ENCODE results near the gene TMEM253. TPM values are rescaled to one million over a fixed set of nuclear protein-coding genes. Genes with fewer than 3 reads are reported as not detected.

Gene TMEM253
- total RNA-seq: 1.3 to 1.9 TPM (median 1.6 TPM) in 3 replicates

GRCh38 chr14:21100931-21101330 lies at the start of gene TMEM253:
TMEM253 (plus strand) TSS chr14:21101066; CDS start chr14:21101344, 278 bp downstream.
- Mint-ChIP-seq H3K27ac (peak within 1 kb of the TSS; percentile 77), H3K36me3 (no peaks in the 10 kb centered on the region), H3K9me3 (no peaks in the 10 kb centered on the region), H3K4me1 (peaks cover 49% of the 10 kb centered on the region), H3K4me3 (peak within 1 kb of the TSS; percentile 71), H3K27me3 (ENCODE audit: low read depth) (no peaks in the 10 kb centered on the region)
- no peak for DNase-seq (ENCODE audit: low spot score in 2 of 2, unreplicated experiment in 2 of 2)
- TF ChIP-seq, protein P1, sequence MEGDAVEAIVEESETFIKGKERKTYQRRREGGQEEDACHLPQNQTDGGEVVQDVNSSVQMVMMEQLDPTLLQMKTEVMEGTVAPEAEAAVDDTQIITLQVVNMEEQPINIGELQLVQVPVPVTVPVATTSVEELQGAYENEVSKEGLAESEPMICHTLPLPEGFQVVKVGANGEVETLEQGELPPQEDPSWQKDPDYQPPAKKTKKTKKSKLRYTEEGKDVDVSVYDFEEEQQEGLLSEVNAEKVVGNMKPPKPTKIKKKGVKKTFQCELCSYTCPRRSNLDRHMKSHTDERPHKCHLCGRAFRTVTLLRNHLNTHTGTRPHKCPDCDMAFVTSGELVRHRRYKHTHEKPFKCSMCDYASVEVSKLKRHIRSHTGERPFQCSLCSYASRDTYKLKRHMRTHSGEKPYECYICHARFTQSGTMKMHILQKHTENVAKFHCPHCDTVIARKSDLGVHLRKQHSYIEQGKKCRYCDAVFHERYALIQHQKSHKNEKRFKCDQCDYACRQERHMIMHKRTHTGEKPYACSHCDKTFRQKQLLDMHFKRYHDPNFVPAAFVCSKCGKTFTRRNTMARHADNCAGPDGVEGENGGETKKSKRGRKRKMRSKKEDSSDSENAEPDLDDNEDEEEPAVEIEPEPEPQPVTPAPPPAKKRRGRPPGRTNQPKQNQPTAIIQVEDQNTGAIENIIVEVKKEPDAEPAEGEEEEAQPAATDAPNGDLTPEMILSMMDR (IDR thresholded peaks at IDR 0.05; ENCODE audit: unreplicated experiment): no peak

DNA sequence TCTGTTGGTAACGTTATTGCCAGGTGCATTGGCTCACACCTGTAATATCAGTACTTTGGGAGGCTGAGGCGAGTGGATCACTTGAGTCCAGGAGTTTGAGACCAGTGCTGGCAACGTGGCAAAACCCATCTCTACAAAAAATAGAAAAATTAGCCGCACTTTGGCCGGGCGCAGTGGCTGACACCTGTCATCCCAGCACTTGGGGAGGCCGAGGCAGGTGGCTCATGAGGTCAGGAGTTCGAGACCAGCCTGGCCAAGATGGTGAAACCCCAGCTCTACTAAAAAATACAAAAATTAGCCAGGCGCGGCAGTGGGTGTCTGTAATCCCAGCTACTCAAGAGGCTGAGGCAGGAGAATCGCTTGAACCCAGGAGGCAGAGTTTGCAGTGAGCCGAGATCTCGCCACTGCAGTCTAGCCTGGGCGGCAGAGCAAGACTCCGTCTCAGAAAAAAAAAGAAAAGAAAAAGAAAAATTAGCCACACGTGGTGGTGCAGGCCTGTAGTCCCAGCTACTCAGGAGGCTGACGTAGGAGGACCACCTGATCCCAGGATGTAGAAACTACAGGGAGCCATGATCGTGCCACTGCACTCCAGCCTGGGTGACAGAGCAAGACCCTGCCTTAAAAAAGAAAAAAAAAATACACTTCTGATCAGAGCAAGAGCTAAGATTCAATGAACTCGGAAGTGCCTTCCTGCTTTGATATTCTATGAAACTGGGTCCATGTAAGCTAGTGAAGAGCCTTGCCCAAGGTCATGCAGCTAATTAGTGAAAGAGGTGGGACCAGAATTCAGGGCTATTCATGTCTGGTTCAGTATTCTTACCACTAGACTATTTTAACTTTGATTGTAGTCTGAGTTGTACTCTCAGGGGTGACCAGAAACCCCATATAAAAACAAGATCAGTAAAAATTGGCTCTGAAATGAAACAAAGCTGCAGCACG lies 47.4 kb upstream of the TMEM253 start:
- Mint-ChIP-seq H3K9me3 (no peaks in the 10 kb centered on the region), H3K27me3 (ENCODE audit: low read depth) (no peaks in the 10 kb centered on the region), H3K4me3 (no peak overlapping the region), H3K4me1 (peaks cover 11% of the 10 kb centered on the region), H3K36me3 (no peaks in the 10 kb centered on the region), H3K27ac (no peak overlapping the region)
- no peak for DNase-seq (ENCODE audit: low spot score in 2 of 2, unreplicated experiment in 2 of 2)
- TF ChIP-seq, protein P1 (IDR thresholded peaks at IDR 0.05; ENCODE audit: unreplicated experiment): no peak

DNA sequence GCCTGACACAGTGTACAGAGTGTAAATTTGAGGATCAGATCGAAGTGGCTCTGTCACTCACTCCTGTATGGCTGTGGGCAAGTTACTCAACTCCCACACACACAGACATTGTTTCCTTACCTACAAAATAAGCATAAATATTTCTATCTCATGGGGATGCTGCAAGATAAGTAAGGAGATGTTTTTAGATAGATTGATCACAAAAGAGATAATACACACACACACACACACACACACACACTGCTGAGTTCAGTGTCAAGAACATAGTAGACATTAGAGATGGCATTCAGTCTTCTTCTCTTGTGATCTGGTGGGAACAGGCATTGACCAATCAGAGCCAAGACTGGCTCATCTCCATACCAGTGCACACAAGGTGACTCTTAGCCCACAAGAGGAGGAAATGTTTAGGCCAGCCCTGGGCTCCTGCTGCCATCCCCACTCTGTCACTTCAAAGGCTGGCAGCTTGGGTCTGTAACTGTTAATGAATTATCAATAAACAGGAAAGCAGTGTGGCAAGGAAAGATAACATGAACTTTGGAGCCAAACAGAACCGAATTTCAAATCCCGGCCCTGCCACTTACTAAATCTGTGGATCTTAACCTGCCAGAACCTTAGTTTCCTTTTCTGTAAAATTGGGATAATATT lies 46.6 kb upstream of the TMEM253 start:
- no peak for DNase-seq (ENCODE audit: low spot score in 2 of 2, unreplicated experiment in 2 of 2)
- Mint-ChIP-seq H3K9me3 (no peaks in the 10 kb centered on the region), H3K27me3 (ENCODE audit: low read depth) (no peaks in the 10 kb centered on the region), H3K4me1 (peaks cover 12% of the 10 kb centered on the region), H3K36me3 (no peaks in the 10 kb centered on the region), H3K4me3 (no peak overlapping the region), H3K27ac (no peak overlapping the region)
- TF ChIP-seq, protein P1 (IDR thresholded peaks at IDR 0.05; ENCODE audit: unreplicated experiment): no peak

GRCh38 chr14:21054768-21055145 lies 46.1 kb upstream of the TMEM253 start:
- Mint-ChIP-seq H3K4me3 (no peak overlapping the region), H3K27me3 (ENCODE audit: low read depth) (no peaks in the 10 kb centered on the region), H3K27ac (no peak overlapping the region), H3K36me3 (no peaks in the 10 kb centered on the region), H3K9me3 (no peaks in the 10 kb centered on the region), H3K4me1 (peaks cover 12% of the 10 kb centered on the region)
- TF ChIP-seq, protein P1 (IDR thresholded peaks at IDR 0.05; ENCODE audit: unreplicated experiment): no peak
- no peak for DNase-seq (ENCODE audit: low spot score in 2 of 2, unreplicated experiment in 2 of 2)

DNA sequence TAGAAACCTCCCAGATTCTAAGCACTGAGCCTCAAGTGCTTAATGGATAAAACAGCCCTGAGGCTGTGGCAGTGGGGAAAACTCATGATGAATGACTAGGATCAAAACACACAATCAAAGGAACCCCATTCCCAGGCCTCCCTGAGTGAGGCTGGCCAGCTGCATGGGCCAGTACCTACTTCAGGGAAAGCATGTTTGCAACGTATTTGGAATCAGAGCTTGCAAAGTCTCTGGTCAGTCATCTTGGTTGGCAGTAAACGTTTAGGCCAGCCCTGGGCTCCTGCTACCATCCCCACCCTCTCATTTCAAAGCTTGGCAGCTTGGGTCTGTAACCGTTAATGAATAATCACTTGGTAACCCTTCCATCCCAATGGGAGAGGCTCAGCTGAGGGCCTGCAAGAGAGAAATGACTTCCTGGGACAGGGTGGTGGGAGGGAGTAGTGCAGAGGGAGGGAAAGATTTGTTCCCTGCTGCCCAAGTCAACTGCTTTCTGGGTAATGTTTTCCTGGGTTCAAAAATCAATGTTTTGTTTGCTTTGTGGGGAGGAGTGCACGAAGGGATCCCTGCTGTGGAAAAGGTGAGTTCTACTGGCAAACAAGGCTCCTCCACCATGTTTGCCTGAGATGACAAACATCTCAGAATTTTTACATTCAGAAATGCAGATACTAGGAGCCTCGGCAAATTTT lies 45.3 kb upstream of the TMEM253 start:
- Mint-ChIP-seq H3K27ac (no peak overlapping the region), H3K27me3 (ENCODE audit: low read depth) (no peaks in the 10 kb centered on the region), H3K4me1 (peaks cover 12% of the 10 kb centered on the region), H3K36me3 (no peaks in the 10 kb centered on the region), H3K4me3 (no peak overlapping the region), H3K9me3 (no peaks in the 10 kb centered on the region)
- TF ChIP-seq, protein P1 (IDR thresholded peaks at IDR 0.05; ENCODE audit: unreplicated experiment): no peak
- DNase-seq (ENCODE audit: low spot score in 2 of 2, unreplicated experiment in 2 of 2): no peak
